Activated B cell treated with CpG ODN at 0.5 μM for 24 hours (primary cell): ENCODE measurements around the gene EFCAB13. TPM values are rescaled to one million over a fixed set of nuclear protein-coding genes. Genes with fewer than 3 reads are reported as not detected.
A peak's percentile ranks its signal among the peaks of the same experiment; 100 is the strongest.

Source experiments
- ATAC-seq: fragments of 200-7000 bp; cut with Tn5 transposase; one replicate; pipeline ENCODE4 v1.10.0; 2021; ENCODE audit warnings: low read depth, mild to moderate bottlenecking, moderate library complexity
- CTCF ChIA-PET: fragments of 350-600 bp; sonication (Branson Sonifier 250); formaldehyde crosslinking; loops from one replicate; lab custom pipeline; 2021; ENCODE audit warnings: antibody characterized with exemption; lab: Charles Lee
- POLR2A ChIA-PET: fragments of 350-600 bp; sonication (Branson Sonifier 250); formaldehyde crosslinking; loops from one replicate; lab custom pipeline; 2021; ENCODE audit warnings: antibody characterized with exemption; lab: Charles Lee
- DNase-seq: peaks from one replicate; pipeline ENCODE4 v3.0.0; 2022
- H3K27ac Mint-ChIP-seq: one replicate; pipeline ENCODE4 v1.8.0; 2020; ENCODE audit warnings: mixed read lengths
- H3K27me3 Mint-ChIP-seq: one replicate; pipeline ENCODE4 v1.8.0; 2021; ENCODE audit warnings: mixed read lengths
- H3K36me3 Mint-ChIP-seq: one replicate; pipeline ENCODE4 v1.8.0; 2021; ENCODE audit warnings: low read depth, mixed read lengths
- H3K4me1 Mint-ChIP-seq: one replicate; pipeline ENCODE4 v1.8.0; 2021; ENCODE audit warnings: mixed read lengths
- H3K4me3 Mint-ChIP-seq: one replicate; pipeline ENCODE4 v1.8.0; 2020; ENCODE audit warnings: mild to moderate bottlenecking, mixed read lengths
- H3K9me3 Mint-ChIP-seq: one replicate; pipeline ENCODE4 v1.8.0; 2020; ENCODE audit warnings: mixed read lengths
- intact Hi-C: fragments of 100-400 bp; cut with micrococcal nuclease; formaldehyde crosslinking; loops from one replicate; pipeline ENCODE4 v1.15.1; 2024
- total RNA-seq: library from RNA; stranded (reverse); gene quantifications from 2 replicates; pipeline ENCODE4 v1.2.3, GENCODE V29; 2022
- TF ChIP-seq, protein P1 (sequence below): fragments of 200-600 bp; IDR thresholded peaks from one replicate; pipeline ENCODE4 v1.8.0; 2022; ENCODE audit warnings: antibody characterized with exemption, mild to moderate bottlenecking

EFCAB13 gene
- total RNA-seq, 1 donor from 2014 or later = 25.4 TPM

DNA sequence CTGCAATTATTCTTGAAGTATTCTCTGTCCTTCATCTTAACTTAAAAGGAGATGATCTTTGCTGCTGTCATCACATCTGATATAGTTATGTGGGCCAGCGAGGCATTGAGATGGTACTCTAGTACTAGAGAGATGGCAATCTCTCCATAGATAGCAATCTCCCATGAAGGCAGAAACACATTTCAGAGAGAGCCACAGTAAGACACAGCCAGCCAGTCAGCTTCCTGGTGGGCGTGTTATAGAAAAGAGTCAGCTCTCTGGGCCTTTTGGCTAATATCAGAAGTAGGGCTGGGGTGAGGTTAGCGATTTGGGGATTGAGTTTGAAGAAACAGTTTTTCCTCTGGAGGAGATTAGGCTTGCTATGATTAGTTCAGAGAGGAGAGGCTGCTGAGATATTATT lies 22.6 kb upstream of the EFCAB13 start:
- Mint-ChIP-seq H3K36me3 (peaks cover 3% of the 10 kb centered on the region), H3K9me3 (peaks cover 5% of the 10 kb centered on the region), H3K27me3 (no peaks in the 10 kb centered on the region), H3K4me3 (no peak overlapping the region), H3K27ac (peak overlapping the region; percentile 27), H3K4me1 (peaks cover 11% of the 10 kb centered on the region)
- ATAC-seq = no peak
- DNase-seq = no peak
- intact Hi-C loops = no loop called here
- ChIA-PET CTCF (interaction anchor here (0.8 to 2.4 kb wide), 4 partner anchors 11 to 72 kb away, joined by 3 to 6 read pairs (median 3); no protein-coding TSS in a partner anchor), POLR2A (interaction anchor here (0.9 to 1.0 kb wide), 2 partner anchors 14 to 15 kb away, joined by 3 to 5 read pairs; no protein-coding TSS in a partner anchor)
- TF ChIP-seq, protein P1, sequence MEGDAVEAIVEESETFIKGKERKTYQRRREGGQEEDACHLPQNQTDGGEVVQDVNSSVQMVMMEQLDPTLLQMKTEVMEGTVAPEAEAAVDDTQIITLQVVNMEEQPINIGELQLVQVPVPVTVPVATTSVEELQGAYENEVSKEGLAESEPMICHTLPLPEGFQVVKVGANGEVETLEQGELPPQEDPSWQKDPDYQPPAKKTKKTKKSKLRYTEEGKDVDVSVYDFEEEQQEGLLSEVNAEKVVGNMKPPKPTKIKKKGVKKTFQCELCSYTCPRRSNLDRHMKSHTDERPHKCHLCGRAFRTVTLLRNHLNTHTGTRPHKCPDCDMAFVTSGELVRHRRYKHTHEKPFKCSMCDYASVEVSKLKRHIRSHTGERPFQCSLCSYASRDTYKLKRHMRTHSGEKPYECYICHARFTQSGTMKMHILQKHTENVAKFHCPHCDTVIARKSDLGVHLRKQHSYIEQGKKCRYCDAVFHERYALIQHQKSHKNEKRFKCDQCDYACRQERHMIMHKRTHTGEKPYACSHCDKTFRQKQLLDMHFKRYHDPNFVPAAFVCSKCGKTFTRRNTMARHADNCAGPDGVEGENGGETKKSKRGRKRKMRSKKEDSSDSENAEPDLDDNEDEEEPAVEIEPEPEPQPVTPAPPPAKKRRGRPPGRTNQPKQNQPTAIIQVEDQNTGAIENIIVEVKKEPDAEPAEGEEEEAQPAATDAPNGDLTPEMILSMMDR = no peak

DNA sequence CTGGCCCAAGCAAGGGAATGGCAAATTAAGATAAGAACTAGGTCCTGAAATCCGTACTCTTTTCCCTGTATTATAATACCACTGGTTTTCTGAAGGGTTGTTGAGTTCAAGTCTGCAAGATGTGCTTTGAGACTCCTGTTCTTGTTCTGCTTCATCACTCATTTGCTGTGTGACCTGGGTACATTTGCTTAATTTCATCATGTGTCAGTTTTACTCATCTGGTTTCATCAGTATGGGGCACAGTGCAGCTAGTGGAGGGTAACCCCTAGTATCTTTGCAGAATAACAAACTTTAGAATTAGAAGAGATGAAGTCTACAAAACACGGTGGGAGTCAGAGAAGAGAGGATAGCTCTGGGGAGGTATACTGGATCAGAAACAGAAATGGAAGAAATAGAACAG lies 21.9 kb upstream of the EFCAB13 start:
- no peaks in the 10 kb centered on the region for H3K27me3 Mint-ChIP-seq
- H3K4me3 Mint-ChIP-seq = no peak overlapping the region
- peak overlapping the region; percentile 2 for H3K27ac Mint-ChIP-seq
- intact Hi-C loops = no loop called here
- TF ChIP-seq, protein P1 = no peak
- H3K9me3 Mint-ChIP-seq = peaks cover 5% of the 10 kb centered on the region
- ATAC-seq = no peak
- DNase-seq = no peak
- POLR2A ChIA-PET = no interaction called here
- H3K4me1 Mint-ChIP-seq = peaks cover 11% of the 10 kb centered on the region
- CTCF ChIA-PET = interaction anchor here (2.4 kb wide), 1 partner anchor 15 kb away, joined by 6 read pairs; no protein-coding TSS in a partner anchor
- H3K36me3 Mint-ChIP-seq = peaks cover 3% of the 10 kb centered on the region

DNA sequence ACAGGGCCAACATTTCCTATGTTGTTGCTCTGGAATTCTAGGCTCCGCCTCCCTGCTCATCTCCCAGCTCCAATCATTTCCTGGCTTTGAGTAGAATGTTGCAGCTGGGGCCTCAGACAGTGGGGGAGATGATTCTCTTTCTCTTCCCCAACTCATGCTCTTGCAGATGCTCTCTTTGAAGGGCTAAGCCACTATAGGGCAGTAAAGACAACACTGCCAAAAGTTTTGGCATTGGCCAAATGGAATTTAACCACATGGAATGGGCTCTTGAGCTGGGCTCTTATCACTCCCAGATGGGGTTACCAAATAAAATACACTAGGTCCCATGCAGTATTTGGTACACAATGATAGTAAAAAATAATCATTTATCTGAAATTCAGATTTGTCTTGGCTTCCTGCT lies 19.6 kb upstream of the EFCAB13 start:
- intact Hi-C loops = no loop called here
- DNase-seq (no peak), ATAC-seq (no peak)
- TF ChIP-seq, protein P1 = no peak
- Mint-ChIP-seq H3K4me1 (peaks cover 11% of the 10 kb centered on the region), H3K36me3 (peaks cover 3% of the 10 kb centered on the region), H3K27ac (no peak overlapping the region), H3K27me3 (no peaks in the 10 kb centered on the region), H3K4me3 (no peak overlapping the region), H3K9me3 (peaks cover 5% of the 10 kb centered on the region)
- ChIA-PET CTCF (interaction anchor here (1.0 kb wide), 1 partner anchor 12 kb away, joined by 3 read pairs; no protein-coding TSS in a partner anchor), POLR2A (interaction anchor here (0.7 kb wide), 1 partner anchor 298 kb away, joined by 10 read pairs; no protein-coding TSS in a partner anchor)

DNA sequence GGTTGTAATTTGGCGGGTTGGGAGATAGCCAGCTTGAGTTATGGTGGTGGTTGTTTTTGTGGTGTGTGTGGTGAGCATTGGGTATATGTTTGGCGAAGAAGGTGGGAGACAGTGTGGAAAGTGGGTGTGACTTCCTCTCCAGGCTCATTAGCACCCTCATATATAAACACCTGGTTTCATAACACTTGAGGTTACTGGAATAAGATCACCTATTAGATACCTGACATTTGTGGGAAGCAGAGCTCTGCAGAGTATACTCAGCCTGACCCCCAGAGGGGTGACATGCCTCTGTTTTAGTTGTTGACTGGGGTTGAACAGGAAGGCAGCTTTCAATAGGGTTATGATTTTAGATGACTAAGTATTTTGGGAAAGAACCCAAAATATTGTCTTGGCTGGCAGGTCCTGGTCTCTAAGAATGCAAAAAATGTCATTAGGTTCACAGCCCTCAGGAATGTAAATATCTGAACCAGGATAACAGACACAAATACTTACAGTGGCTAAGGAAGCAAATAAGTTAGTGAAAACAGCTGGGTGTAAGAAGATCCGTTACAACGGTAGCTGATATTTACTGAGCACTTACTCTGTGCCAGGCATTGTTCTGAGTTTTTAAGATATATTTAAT lies 18.3 kb upstream of the EFCAB13 start:
- H3K4me1 Mint-ChIP-seq = peaks cover 11% of the 10 kb centered on the region
- CTCF ChIA-PET = interaction anchor here (1.1 to 1.9 kb wide), 3 partner anchors 10 to 74 kb away, joined by 3 to 6 read pairs (median 4); no protein-coding TSS in a partner anchor
- intact Hi-C loops = no loop called here

More for the DNA sequence above, 18.3 kb upstream of the EFCAB13 start:
- Mint-ChIP-seq H3K9me3 (peaks cover 5% of the 10 kb centered on the region), H3K27ac (no peak overlapping the region), H3K27me3 (no peaks in the 10 kb centered on the region), H3K4me3 (no peak overlapping the region), H3K36me3 (peaks cover 3% of the 10 kb centered on the region)
- TF ChIP-seq, protein P1 = no peak
- no peak for ATAC-seq
- POLR2A ChIA-PET = interaction anchor here (0.5 to 1.6 kb wide), 4 partner anchors 19 to 745 kb away, joined by 3 to 4 read pairs (median 3); no protein-coding TSS in a partner anchor
- DNase-seq = no peak
